Activated T-helper 9 cell treated with anti-CD3 and anti-CD28 coated beads, Interleukin-2, amount 50 U/mL, for 16 hours (primary cell): ENCODE measurements around the gene TSTD2.
A peak's percentile ranks its signal among the peaks of the same experiment; 100 is the strongest.

ENCODE experiments used
- DNase-seq: peaks from one replicate; pipeline ENCODE4 v3.0.0-alpha.2; 2020; ENCODE audit warnings: low read depth

The TSTD2 gene

GRCh38 chr9:97632985-97633858 lies at the start of gene TSTD2, which contains the start of gene NCBP1:
Gene TSTD2, minus strand, starts transcription at chr9:97633368. Its CDS starts 5,806 bp downstream, at chr9:97627562.
Gene NCBP1, plus strand, starts transcription at chr9:97633821. Its CDS starts 61 bp downstream, at chr9:97633882.
- peak; percentile 92 for DNase-seq

DNA sequence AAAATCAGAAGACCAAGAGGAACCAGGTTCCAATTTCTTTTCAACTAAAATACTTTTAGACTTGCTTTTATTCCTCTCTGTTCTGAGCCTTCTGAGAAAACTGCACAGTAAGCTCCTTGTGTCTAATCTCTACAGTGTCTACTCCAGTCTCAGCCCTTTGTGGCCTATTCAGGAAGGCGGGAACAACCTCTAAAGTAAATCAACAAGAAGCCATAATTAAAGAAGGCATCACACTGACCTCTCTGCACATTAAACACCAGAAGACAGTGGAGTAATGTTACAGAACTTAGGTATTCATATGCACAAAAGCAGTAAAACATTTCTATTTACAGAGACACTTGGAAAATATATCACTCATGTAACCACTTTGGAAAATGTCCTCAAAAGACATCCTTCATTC lies 49.1 kb upstream of the TSTD2 start:
- no peak for DNase-seq

- DNase-seq: no peak
Measured at GRCh38 chr9:97675655-97676054, 42.5 kb upstream of the TSTD2 start.

DNA sequence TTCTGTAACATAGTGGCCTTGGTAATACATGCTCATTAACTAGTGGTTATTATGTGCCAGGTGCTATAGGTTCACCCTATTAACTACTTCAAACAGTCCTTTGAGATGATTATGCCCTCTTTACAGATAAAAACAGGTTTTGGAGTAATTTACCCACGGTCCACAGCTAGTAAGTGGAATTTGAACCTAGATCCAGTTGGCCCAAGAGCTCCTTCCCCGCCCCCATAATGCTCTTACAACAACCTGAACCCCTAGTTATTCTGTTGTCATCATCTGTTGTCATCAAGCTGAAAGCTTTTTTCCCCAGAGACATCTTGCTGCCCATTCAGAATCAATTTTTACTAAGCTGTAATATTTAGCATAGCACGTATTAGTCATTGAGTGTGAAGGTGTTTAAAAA lies 40.8 kb upstream of the TSTD2 start:
- no peak for DNase-seq

GRCh38 chr9:97672403-97672802 lies 39.2 kb upstream of the TSTD2 start:
- DNase-seq: no peak

- DNase-seq: no peak
Measured at GRCh38 chr9:97670586-97670985, 37.4 kb upstream of the TSTD2 start.

GRCh38 chr9:97668485-97668884 lies 35.3 kb upstream of the TSTD2 start:
- no peak for DNase-seq

DNA sequence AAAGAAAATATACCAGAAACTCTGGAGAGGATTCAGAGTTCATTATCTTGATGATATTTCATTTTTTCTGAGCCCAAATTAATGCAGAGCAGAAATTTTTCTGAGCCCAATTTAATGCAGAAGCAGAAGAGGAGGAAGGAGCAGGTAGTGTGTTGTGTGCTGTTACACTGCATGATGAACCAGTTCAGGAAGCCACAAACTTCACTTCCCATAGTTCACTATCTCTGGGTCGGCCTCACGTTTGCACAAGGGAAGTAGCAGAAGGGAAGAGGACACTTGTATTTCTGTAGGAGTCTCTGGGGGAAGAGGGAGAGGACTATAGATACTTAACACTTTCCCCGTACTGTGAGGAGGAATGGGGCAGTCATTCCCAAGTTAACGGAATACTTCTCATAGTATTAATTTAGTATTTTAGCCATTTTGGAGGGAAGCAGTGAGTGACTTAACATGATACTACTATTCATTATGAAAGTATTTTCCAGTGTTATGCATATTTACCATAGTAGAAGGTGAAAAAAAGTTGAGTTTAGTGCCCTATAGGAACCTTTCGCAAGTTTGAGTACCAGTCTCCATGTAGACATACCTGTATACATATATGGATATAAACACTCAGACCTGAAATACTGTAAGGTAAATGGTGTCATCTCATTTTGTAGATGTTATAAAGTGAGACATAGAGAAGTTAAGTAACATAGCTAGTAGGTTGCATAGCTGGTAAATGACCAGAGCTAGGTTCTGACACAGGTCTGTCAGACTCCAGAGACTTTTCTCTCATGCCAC lies 33.9 kb upstream of the TSTD2 start:
- DNase-seq: no peak

DNA sequence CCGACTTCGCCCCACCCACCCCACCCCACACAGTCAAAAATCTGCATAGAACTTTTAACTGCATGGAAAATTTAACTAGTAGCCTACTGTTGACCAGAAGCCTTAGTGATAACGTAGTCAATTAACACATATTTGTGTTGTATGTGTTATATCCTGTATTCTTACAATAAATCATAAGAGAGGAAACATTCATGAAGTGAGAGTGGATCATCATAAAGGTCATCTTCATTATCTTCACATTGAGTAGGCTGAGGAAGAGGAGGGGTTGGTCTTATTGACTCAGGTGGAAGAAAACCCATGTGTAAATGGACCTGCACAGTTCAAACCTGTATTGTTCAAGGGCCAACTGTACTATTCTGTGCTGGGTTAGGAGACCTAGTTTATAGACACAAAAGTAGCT lies 32.6 kb upstream of the TSTD2 start:
- DNase-seq: no peak

DNA sequence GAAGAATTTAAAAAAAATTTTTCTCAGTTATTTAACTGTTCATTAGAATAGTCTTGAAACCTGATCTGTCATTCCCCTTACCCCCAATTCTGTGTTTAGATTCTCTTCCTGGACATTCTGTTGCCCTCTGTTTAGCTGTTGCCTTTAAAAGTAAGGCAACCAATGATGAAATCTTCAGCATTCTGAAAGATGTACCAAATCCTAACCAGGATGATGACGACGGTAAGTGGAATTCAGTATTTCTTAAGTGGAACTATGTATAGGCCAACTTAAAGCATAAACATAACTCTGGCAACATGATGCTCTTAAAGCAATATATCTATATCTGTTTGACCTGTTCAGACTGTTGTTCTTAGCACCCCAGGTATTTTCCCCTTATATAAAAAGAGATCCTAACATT lies 27.7 kb upstream of the TSTD2 start:
- no peak for DNase-seq

DNA sequence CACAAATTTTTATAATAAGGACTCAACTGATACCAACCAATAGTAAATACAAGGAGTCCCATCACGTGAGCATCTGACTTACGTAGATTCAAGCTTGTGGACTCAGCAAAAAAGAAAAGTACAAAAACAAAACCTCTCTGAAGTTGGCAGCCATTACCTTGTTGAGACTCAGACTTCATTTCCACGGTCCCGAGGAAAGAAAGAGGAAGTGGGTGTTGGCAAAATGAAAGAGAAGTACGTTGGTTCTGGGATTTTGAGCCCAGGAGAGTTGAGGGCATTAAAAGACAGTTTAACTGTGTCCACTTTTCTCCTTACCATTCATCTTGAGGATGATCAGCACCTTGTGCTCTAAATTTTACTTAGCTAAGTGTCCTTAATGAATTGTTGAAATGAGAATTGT lies 27.2 kb upstream of the TSTD2 start:
- DNase-seq: no peak

- DNase-seq: no peak
Measured at GRCh38 chr9:97659771-97660170, 26.6 kb upstream of the TSTD2 start.

DNA sequence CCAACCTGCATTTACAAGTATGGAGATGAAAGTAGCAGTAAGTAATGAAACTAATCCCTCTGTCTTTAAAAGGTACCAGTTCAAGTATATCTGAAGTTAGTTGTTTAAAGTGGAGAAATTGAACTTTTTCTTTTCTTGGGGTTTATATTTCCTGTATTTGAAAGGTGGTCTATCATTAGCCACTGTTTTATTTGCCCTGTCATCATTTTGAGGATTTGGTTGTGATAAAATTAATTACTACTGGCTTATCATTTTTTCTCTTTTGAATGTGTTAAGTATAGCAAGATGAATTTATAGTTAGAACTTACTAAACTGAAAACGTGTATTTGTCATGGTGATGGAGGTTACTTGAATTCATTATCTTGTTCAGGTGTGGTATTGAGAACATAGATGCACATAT lies 25.5 kb upstream of the TSTD2 start:
- DNase-seq: no peak

GRCh38 chr9:97651646-97652045 lies 18.5 kb upstream of the TSTD2 start:
- no peak for DNase-seq

DNA sequence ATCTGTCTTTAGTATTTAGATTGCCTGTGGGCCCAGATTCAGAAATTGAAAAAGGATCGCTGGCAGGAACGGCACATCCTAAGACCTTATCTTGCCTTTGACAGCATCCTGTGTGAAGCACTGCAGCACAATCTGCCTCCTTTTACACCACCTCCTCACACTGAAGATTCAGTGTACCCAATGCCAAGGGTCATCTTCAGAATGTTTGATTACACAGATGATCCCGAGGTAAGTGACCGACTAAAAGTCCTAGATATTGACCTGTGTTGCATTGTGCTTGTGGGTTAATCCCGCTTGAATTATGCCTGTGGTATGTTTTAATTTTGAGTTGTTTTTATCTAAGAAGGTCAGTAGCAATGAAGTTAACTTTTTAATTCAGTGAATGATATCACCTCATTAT lies 14.8 kb upstream of the TSTD2 start:
- DNase-seq: no peak

DNA sequence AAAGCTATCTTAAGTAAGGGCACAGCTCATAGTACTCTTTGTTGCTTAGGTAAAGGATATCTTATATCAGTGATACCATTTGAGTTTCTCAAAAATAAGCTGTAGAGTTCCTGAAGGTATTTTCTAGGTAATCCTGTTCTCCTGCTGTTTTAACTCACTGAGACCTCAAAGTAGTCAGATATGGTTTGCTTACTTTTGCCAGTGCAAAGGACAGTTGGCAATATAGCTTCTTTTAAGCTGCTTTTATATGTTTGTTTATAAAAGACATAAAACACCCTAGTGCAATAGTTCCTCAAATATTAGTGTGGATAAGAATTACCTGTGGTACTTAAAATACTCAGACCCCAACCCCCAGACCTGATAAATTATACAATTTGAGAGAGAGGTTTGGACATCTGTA lies 12.6 kb upstream of the TSTD2 start:
- DNase-seq: no peak

DNA sequence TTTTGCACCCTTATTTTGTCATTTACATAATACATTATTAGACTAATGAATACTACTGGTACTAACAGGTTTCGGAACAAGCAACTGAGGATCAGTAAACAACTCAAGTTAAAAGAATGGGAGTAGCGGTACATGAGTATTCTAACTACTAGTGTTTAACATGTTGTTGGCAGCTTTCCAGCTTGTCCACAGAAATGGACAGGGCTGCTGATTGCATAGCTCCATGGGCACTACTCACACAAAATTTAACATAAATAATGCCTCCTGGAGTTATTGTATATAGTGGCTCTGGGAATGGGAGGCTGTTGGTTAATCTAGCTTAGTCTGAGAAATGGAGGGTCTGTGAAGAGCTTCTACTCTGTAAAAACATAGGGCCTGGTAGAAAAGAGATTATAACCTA lies 7.2 kb upstream of the TSTD2 start:
- DNase-seq: no peak

DNA sequence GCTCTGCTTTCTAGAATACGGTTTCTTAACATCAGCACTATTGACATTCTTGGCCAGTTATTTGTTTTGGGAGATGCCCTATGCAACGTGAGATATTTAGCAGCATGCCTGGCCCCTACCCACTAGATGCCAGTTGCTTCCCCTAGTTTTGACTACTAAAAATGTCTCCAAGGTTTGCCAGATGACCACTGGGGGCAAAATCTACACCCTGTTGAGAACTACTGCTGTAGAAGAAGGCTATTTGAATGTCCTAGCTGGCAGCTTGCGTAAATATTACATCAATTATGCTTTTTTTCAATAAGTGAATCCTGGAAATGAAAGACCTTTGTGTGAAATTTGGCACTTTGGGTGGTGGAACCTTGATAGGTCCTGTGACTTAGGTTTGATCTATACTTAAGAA lies 5.5 kb upstream of the TSTD2 start:
- DNase-seq: no peak

- no peak for DNase-seq
Measured at GRCh38 chr9:97636903-97637302, 3.7 kb upstream of the TSTD2 start.

DNA sequence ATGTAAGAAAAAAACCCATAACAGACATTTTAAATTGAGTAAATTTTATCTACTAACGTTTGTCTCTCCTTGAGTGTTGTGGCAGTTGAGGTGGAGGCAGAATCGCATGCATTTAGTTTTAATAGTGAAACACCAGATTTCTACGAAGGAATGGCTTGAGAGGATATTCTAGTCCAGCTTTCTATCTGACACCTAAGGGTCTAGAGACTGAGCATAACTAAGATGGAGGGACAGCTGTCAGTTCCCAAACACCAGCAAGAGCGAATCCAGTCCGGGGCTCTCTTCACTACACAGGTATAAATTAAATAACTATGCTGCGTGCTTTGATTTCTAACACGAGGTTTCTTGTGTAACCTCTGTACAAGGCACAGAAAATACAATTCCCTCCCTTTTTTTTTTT lies 1.9 kb upstream of the TSTD2 start:
- DNase-seq: no peak

GRCh38 chr9:97633859-97634490 lies 807 bp upstream of the TSTD2 start:
- no peak for DNase-seq

- DNase-seq: no peak
Measured at GRCh38 chr9:97632248-97632984, 752 bp downstream of the TSTD2 start.
